Mesendoderm (in vitro differentiated cells): Measurements from ENCODE around the gene MYADM.

Experiments used
- DNase-seq: peaks from one replicate; pipeline ENCODE4 v3.0.0; 2013
- H2AK5ac ChIP-seq: 2 replicates; pipeline ENCODE4 v1.6.1; 2013; ENCODE audit warnings: low read length, inconsistent platforms
- H2BK120ac ChIP-seq: 2 replicates; pipeline ENCODE4 v1.6.1; 2013; ENCODE audit warnings: low read depth, mild to moderate bottlenecking, low read length, moderate library complexity, mixed read lengths
- H2BK15ac ChIP-seq: replicated peaks from 2 replicates; pipeline ENCODE4 v1.6.1; 2013; ENCODE audit warnings: low read depth, mild to moderate bottlenecking, moderate library complexity
- H2BK5ac ChIP-seq: 2 replicates; pipeline ENCODE4 v1.6.1; 2013; ENCODE audit warnings: low read length, inconsistent platforms
- H3K18ac ChIP-seq: 2 replicates; pipeline ENCODE4 v1.6.1; 2013; ENCODE audit warnings: mild to moderate bottlenecking, low read length, mixed read lengths
- H3K23ac ChIP-seq: one replicate; pipeline ENCODE4 v1.6.1; 2013; ENCODE audit warnings: low read length
- H3K27ac ChIP-seq: 2 replicates; pipeline ENCODE4 v1.5.1; 2013; ENCODE audit warnings: low read depth, mild to moderate bottlenecking, inconsistent platforms, low read length, moderate library complexity
- H3K27me3 ChIP-seq: 2 replicates; pipeline ENCODE4 v1.6.1; 2013; ENCODE audit warnings: low read length, control low read depth, mild to moderate bottlenecking, inconsistent platforms; ENCODE audit not compliant: insufficient read depth, poor library complexity
- H3K36me3 ChIP-seq: 2 replicates; pipeline ENCODE4 v1.6.1; 2013; ENCODE audit warnings: low read length, inconsistent platforms; ENCODE audit not compliant: control insufficient read depth, insufficient read depth
- H3K4ac ChIP-seq: one replicate; pipeline ENCODE4 v1.6.1; 2013; ENCODE audit warnings: low read depth, mild to moderate bottlenecking, low read length, moderate library complexity
- H3K4me1 ChIP-seq: 2 replicates; pipeline ENCODE4 v1.6.1; 2013; ENCODE audit warnings: low read depth, low read length, inconsistent platforms; ENCODE audit not compliant: control insufficient read depth
- H3K4me2 ChIP-seq: 2 replicates; pipeline ENCODE4 v1.6.1; 2013; ENCODE audit warnings: low read length
- H3K4me3 ChIP-seq: 2 replicates; pipeline ENCODE4 v1.5.1; 2013; ENCODE audit warnings: mild to moderate bottlenecking, low read length
- H3K56ac ChIP-seq: one replicate; pipeline ENCODE4 v1.6.1; 2013; ENCODE audit warnings: low read length
- H3K79me1 ChIP-seq: 2 replicates; pipeline ENCODE4 v1.6.1; 2013; ENCODE audit warnings: low read length, inconsistent platforms
- H3K79me2 ChIP-seq: 2 replicates; pipeline ENCODE4 v1.6.1; 2013; ENCODE audit warnings: mild to moderate bottlenecking, low read length; ENCODE audit not compliant: control insufficient read depth, insufficient read depth
- H3K9ac ChIP-seq: 2 replicates; pipeline ENCODE4 v1.6.1; 2013; ENCODE audit warnings: low read length, inconsistent platforms
- H4K5ac ChIP-seq: one replicate; pipeline ENCODE4 v1.6.1; 2013; ENCODE audit warnings: low read length
- H4K8ac ChIP-seq: one replicate; pipeline ENCODE4 v1.6.1; 2013; ENCODE audit warnings: low read depth, mild to moderate bottlenecking, control low read depth, low read length, moderate library complexity
- WGBS: extraction: QIAGEN DNeasy Blood & Tissue Kit; methylation state at CpG from one replicate; pipeline ENCODE4 v1.1.7; 2013; ENCODE audit warnings: low lambda C conversion rate, missing lambda C conversion rate; ENCODE audit not compliant: insufficient coverage; ENCODE audit errors: extremely low coverage; 5-methylcytosine and 5-hydroxymethylcytosine counted together

MYADM gene

DNA sequence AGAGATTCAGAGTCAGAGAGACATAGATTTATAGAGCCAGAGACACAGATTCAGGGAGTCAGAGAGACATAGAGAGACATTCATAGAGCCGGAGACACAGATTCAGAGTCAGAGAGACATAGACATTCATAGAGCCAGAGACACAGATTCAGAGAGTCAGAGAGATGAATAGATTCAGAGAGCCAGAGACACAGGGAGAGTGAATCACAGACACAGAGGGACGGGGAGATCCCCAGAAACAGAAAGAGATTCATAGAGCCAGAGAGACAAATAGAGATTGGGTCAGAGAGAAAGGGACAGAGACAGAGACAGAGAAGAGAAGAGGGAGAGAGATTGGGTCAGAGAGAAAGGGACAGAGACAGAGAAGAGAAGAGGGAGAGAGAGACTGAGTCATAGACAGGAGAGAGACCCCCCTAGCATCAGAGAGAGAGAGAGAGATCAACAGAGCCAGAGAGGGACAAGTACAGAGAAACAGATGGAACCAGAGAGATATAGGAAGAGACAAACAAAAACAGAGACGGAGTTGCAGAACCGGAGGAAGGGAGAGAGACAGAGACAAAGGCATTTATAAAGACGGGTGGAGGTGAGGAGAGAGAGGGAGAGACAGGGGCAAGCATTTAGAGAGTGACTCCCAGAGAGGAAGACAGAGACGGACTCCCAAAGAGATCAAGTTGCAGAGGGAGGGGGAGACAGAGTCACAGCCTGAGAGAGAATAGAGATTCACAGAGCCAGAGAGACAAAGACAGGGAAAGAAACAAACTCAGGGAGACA is 13.2 kb downstream of the MYADM start:
- H2AK5ac ChIP-seq, result no peak overlapping the region
- H3K79me2 ChIP-seq, result no peaks in the 10 kb centered on the region
- DNase-seq, result no peak
- no peak overlapping the region for H2BK120ac ChIP-seq
- H2BK5ac ChIP-seq, result no peak overlapping the region
- H3K79me1 ChIP-seq, result no peaks in the 10 kb centered on the region
- H3K27ac ChIP-seq, result no peak overlapping the region
- no peak overlapping the region for H3K23ac ChIP-seq
- H3K18ac ChIP-seq, result no peak overlapping the region
- no peak overlapping the region for H2BK15ac ChIP-seq
- H3K27me3 ChIP-seq, result peaks cover 3% of the 10 kb centered on the region
- no peak overlapping the region for H4K8ac ChIP-seq
- no CpG with 5 or more reads among the region's 6 CpGs for WGBS
- H3K9ac ChIP-seq, result peak overlapping the region; percentile 59
- peak overlapping the region; percentile 80 for H3K56ac ChIP-seq
- no peak overlapping the region for H3K4me3 ChIP-seq
- H3K36me3 ChIP-seq, result no peaks in the 10 kb centered on the region
- no peak overlapping the region for H3K4ac ChIP-seq
- peak overlapping the region; percentile 89 for H3K4me2 ChIP-seq
- no peak overlapping the region for H4K5ac ChIP-seq
- H3K4me1 ChIP-seq, result peaks cover 5% of the 10 kb centered on the region

DNA sequence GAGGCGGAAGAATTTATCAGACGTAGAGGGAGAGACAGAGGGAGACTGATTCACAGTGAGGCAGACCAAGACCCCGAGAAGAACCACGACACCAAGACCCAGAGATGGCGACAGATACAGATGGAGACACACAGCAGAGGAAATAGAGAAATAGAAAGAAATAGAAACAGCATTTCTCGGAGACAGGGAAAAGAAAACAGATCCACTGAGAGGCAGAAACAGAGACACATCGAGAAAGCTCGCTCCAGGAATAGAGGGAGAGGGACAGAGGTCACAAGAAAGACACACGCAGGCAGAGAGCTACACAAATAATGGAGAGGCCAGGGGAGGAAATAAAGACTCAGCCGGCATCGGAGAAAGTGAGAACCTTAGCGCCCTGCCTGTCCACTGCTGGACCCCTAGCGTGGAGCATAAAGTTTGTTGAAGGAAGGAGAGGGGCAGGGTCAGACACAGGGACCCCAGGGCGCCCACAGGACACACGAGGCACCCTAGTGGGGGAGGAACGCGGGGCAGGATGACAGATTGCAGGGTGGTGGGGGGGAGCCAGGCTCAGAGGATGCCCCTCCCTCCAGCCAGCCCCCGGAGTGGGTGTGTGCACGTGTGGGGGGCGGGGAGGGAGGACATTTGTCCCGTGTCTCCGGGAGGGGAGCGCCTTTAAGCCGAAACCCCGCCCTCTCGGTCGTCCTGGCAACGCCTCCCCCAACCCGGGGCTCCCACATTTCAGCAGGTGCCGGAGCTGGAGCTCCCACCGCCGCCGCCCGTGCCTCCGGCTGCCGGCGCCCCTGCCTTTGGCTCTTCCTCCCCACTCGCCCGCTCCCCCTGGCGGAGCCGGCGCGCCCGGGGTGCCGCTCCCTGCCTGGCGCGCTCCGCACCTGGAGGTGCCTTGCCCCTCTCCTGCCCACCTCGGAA is 14.1 kb downstream of the MYADM start, which contains the start of gene PRKCG:
TSS of gene PRKCG (plus strand) at position 716 of the 909 bp plus-strand sequence. CDS start 298 bp downstream, outside the sequence.
- H2AK5ac ChIP-seq, result no peak within 1 kb of the TSS
- H3K79me1 ChIP-seq, result no peaks in the 10 kb centered on the region
- H3K56ac ChIP-seq, result peak within 1 kb of the TSS; percentile 80
- no CpG with 5 or more reads among the region's 49 CpGs for WGBS
- peaks cover 5% of the 10 kb centered on the region for H3K4me1 ChIP-seq
- no peak within 1 kb of the TSS for H3K4me3 ChIP-seq
- H3K27me3 ChIP-seq, result peaks cover 3% of the 10 kb centered on the region
- H3K79me2 ChIP-seq, result no peaks in the 10 kb centered on the region
- H3K4me2 ChIP-seq, result peak within 1 kb of the TSS; percentile 89
- no peaks in the 10 kb centered on the region for H3K36me3 ChIP-seq
- H3K4ac ChIP-seq, result no peak within 1 kb of the TSS
- no peak within 1 kb of the TSS for H4K5ac ChIP-seq
- H3K23ac ChIP-seq, result no peak within 1 kb of the TSS
- no peak within 1 kb of the TSS for H3K27ac ChIP-seq
- no peak within 1 kb of the TSS for H2BK15ac ChIP-seq
- H3K18ac ChIP-seq, result no peak within 1 kb of the TSS
- H2BK5ac ChIP-seq, result no peak within 1 kb of the TSS
- DNase-seq, result peak; percentile 69
- peak within 1 kb of the TSS; percentile 59 for H3K9ac ChIP-seq
- no peak within 1 kb of the TSS for H2BK120ac ChIP-seq
- no peak within 1 kb of the TSS for H4K8ac ChIP-seq

DNA sequence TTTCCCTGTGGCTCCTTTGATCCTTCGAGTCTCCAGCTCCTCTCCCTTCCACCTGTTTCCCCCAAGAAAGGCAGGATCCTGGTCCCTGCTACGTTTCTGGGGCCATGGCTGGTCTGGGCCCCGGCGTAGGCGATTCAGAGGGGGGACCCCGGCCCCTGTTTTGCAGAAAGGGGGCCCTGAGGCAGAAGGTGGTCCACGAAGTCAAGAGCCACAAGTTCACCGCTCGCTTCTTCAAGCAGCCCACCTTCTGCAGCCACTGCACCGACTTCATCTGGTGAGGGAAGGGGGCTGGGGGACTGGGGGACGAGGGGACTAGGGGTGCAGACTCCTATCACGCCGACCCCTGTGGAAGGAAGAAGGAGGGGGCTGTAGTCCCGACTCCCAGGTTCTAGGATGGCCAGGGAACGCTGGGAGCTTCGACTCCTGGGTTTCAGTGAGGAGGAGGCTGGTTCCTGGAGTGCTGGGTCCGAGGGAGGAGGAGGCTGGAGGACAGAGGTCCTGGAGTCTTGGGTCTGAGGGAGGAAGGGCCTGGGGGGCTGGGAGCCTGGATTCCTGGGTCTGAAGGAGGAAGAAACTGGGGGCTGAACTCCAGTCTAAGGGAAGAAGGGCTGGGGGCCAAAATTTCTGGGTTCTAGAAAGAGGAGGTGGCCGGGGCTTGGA is 14.8 kb downstream of the MYADM start:
- Histone ChIP-seq H3K18ac (no peak overlapping the region), H2BK120ac (no peak overlapping the region), H3K4me2 (peak overlapping the region; percentile 64), H2AK5ac (no peak overlapping the region), H4K8ac (no peak overlapping the region), H3K4ac (no peak overlapping the region), H2BK5ac (no peak overlapping the region), H3K9ac (peak overlapping the region; percentile 13), H3K4me1 (peaks cover 5% of the 10 kb centered on the region), H3K27me3 (peaks cover 3% of the 10 kb centered on the region), H3K4me3 (no peak overlapping the region), H3K56ac (peak overlapping the region; percentile 15), H3K27ac (no peak overlapping the region), H4K5ac (no peak overlapping the region), H3K79me1 (no peaks in the 10 kb centered on the region), H3K23ac (no peak overlapping the region), H3K79me2 (no peaks in the 10 kb centered on the region), H2BK15ac (no peak overlapping the region), H3K36me3 (no peaks in the 10 kb centered on the region)
- WGBS, result no CpG with 5 or more reads among the region's 18 CpGs
- DNase-seq, result no peak

DNA sequence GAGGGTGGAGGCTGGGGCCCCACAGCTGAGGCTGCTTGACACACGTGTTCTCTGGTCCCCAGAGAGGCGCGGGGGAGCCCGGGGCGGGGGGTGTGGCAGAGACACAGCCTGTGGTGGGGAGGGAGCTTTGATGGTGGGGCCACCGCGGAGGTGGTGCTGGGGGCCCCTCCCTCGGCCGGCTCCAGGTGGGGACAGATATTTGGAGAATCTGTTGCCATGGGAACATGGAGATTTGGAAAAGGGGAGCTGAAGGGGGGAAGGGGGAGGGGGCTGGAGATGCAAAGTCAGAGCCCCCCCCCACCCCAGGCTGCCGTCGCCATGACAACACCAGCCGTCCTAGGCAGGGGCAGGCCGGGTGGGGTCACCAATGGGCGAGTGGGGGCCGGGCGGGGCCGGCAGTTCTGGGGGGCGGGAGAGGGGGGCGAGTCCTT is 15.6 kb downstream of the MYADM start:
- Histone ChIP-seq H3K27ac (no peak overlapping the region), H3K4ac (no peak overlapping the region), H3K79me2 (no peaks in the 10 kb centered on the region), H3K18ac (no peak overlapping the region), H2BK15ac (no peak overlapping the region), H2BK120ac (no peak overlapping the region), H3K56ac (no peak overlapping the region), H3K36me3 (no peaks in the 10 kb centered on the region), H3K79me1 (no peaks in the 10 kb centered on the region), H4K8ac (no peak overlapping the region), H3K27me3 (peaks cover 3% of the 10 kb centered on the region), H3K4me1 (peaks cover 5% of the 10 kb centered on the region), H3K23ac (no peak overlapping the region), H2AK5ac (no peak overlapping the region), H3K4me3 (no peak overlapping the region), H4K5ac (no peak overlapping the region), H3K9ac (no peak overlapping the region), H3K4me2 (no peak overlapping the region), H2BK5ac (no peak overlapping the region)
- no peak for DNase-seq
- no CpG with 5 or more reads among the region's 19 CpGs for WGBS

DNA sequence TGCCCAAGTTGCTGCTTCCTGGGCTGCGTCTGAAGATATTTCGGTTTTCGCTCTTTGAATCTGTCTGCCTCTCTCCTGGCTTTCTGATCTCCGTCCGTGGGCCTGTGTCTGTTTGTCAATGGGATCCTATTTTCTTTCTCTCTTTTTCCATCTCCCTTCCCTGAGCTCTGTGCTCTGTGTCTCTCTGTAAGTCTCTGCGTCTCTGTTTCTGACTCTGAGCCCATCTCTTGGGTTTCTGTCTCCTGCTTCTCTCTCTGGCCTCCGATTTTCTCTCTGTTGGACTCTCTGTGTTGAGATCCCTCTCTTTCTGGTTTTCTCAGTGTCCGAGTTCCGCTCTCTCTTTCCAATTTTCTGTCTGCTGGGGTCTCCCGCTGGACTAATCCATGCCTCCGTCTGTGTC is 16.1 kb downstream of the MYADM start:
- Histone ChIP-seq H3K18ac (no peak overlapping the region), H3K79me2 (no peaks in the 10 kb centered on the region), H4K5ac (no peak overlapping the region), H3K27me3 (peaks cover 3% of the 10 kb centered on the region), H4K8ac (no peak overlapping the region), H2BK5ac (no peak overlapping the region), H2BK120ac (no peak overlapping the region), H2AK5ac (no peak overlapping the region), H3K4me3 (no peak overlapping the region), H3K4ac (no peak overlapping the region), H3K4me2 (no peak overlapping the region), H2BK15ac (no peak overlapping the region), H3K79me1 (no peaks in the 10 kb centered on the region), H3K56ac (no peak overlapping the region), H3K4me1 (peaks cover 5% of the 10 kb centered on the region), H3K23ac (no peak overlapping the region), H3K27ac (no peak overlapping the region), H3K36me3 (no peaks in the 10 kb centered on the region), H3K9ac (peak overlapping the region; percentile 19)
- no CpG with 5 or more reads among the region's 11 CpGs for WGBS
- DNase-seq, result no peak
